ENCODE data around the gene HELZ.

Gene HELZ

GRCh38 chr17:67232441-67232840 is 12.6 kb downstream of the HELZ start:
- no peaks in the 10 kb centered on the region for H3K4me1 ChIP-seq (ENCODE audit: control insufficient read depth, insufficient read depth, low read length)
- no peaks in the 10 kb centered on the region for H3K27me3 ChIP-seq (ENCODE audit: control insufficient read depth, insufficient read depth, low read length, poor library complexity, severe bottlenecking)
- WGBS, 2 experiments, result 92 to 99% methylated on average over 2 of the region's 2 CpGs
- no peaks in the 10 kb centered on the region for H3K9me3 ChIP-seq (ENCODE audit: control insufficient read depth, low read length)
- no peak overlapping the region for H3K4me3 ChIP-seq (ENCODE audit: insufficient read depth, low read depth, low read length)
- peaks cover 8% of the 10 kb centered on the region for H3K36me3 ChIP-seq (ENCODE audit: control insufficient read depth, insufficient read depth, low read length)
- H3K27ac ChIP-seq (ENCODE audit: insufficient read depth, low read depth, low read length, poor library complexity, severe bottlenecking), result no peak overlapping the region

- Histone ChIP-seq H3K27me3 (ENCODE audit: control insufficient read depth, insufficient read depth, low read length, poor library complexity, severe bottlenecking) (no peaks in the 10 kb centered on the region), H3K36me3 (ENCODE audit: control insufficient read depth, insufficient read depth, low read length) (no peaks in the 10 kb centered on the region), H3K27ac (ENCODE audit: insufficient read depth, low read depth, low read length, poor library complexity, severe bottlenecking) (no peak overlapping the region), H3K4me1 (ENCODE audit: control insufficient read depth, insufficient read depth, low read length) (no peaks in the 10 kb centered on the region), H3K4me3 (ENCODE audit: insufficient read depth, low read depth, low read length) (no peak overlapping the region), H3K9me3 (ENCODE audit: control insufficient read depth, low read length) (no peaks in the 10 kb centered on the region)
- WGBS, 2 experiments, result 95 to 96% methylated on average over 4 of the region's 5 CpGs
Measured at GRCh38 chr17:67229109-67229955, 15.7 kb downstream of the HELZ start.

GRCh38 chr17:67227488-67227887 is 17.5 kb downstream of the HELZ start:
- no peaks in the 10 kb centered on the region for H3K4me1 ChIP-seq (ENCODE audit: control insufficient read depth, insufficient read depth, low read length)
- no peak overlapping the region for H3K4me3 ChIP-seq (ENCODE audit: insufficient read depth, low read depth, low read length)
- H3K27ac ChIP-seq (ENCODE audit: insufficient read depth, low read depth, low read length, poor library complexity, severe bottlenecking), result no peak overlapping the region
- no peaks in the 10 kb centered on the region for H3K9me3 ChIP-seq (ENCODE audit: control insufficient read depth, low read length)
- H3K36me3 ChIP-seq (ENCODE audit: control insufficient read depth, insufficient read depth, low read length), result no peaks in the 10 kb centered on the region
- H3K27me3 ChIP-seq (ENCODE audit: control insufficient read depth, insufficient read depth, low read length, poor library complexity, severe bottlenecking), result no peaks in the 10 kb centered on the region

- WGBS, 2 experiments, result 94 to 96% methylated on average over 3 to 4 of the region's 4 CpGs
- no peak overlapping the region for H3K4me3 ChIP-seq (ENCODE audit: insufficient read depth, low read depth, low read length)
Measured at GRCh38 chr17:67225316-67225715, 19.7 kb downstream of the HELZ start.

GRCh38 chr17:67224736-67225135 is 20.3 kb downstream of the HELZ start:
- Histone ChIP-seq H3K9me3 (ENCODE audit: control insufficient read depth, low read length) (no peaks in the 10 kb centered on the region), H3K4me1 (ENCODE audit: control insufficient read depth, insufficient read depth, low read length) (no peaks in the 10 kb centered on the region), H3K27me3 (ENCODE audit: control insufficient read depth, insufficient read depth, low read length, poor library complexity, severe bottlenecking) (no peaks in the 10 kb centered on the region), H3K36me3 (ENCODE audit: control insufficient read depth, insufficient read depth, low read length) (no peaks in the 10 kb centered on the region), H3K27ac (ENCODE audit: insufficient read depth, low read depth, low read length, poor library complexity, severe bottlenecking) (no peak overlapping the region), H3K4me3 (ENCODE audit: insufficient read depth, low read depth, low read length) (no peak overlapping the region)
- WGBS, 2 experiments, result 95 to 96% methylated on average over 9 of the region's 9 CpGs

More at GRCh38 chr17:67225316-67225715, 19.7 kb downstream of the HELZ start:
- H3K9me3 ChIP-seq (ENCODE audit: control insufficient read depth, low read length), result no peaks in the 10 kb centered on the region
- no peaks in the 10 kb centered on the region for H3K27me3 ChIP-seq (ENCODE audit: control insufficient read depth, insufficient read depth, low read length, poor library complexity, severe bottlenecking)
- H3K27ac ChIP-seq (ENCODE audit: insufficient read depth, low read depth, low read length, poor library complexity, severe bottlenecking), result no peak overlapping the region
- no peaks in the 10 kb centered on the region for H3K4me1 ChIP-seq (ENCODE audit: control insufficient read depth, insufficient read depth, low read length)
- H3K36me3 ChIP-seq (ENCODE audit: control insufficient read depth, insufficient read depth, low read length), result no peaks in the 10 kb centered on the region

- Histone ChIP-seq H3K9me3 (ENCODE audit: control insufficient read depth, low read length) (no peaks in the 10 kb centered on the region), H3K27me3 (ENCODE audit: control insufficient read depth, insufficient read depth, low read length, poor library complexity, severe bottlenecking) (no peaks in the 10 kb centered on the region), H3K27ac (ENCODE audit: insufficient read depth, low read depth, low read length, poor library complexity, severe bottlenecking) (no peak overlapping the region), H3K36me3 (ENCODE audit: control insufficient read depth, insufficient read depth, low read length) (no peaks in the 10 kb centered on the region), H3K4me3 (ENCODE audit: insufficient read depth, low read depth, low read length) (no peak overlapping the region), H3K4me1 (ENCODE audit: control insufficient read depth, insufficient read depth, low read length) (no peaks in the 10 kb centered on the region)
- 94% methylated on average over 6 of the region's 6 CpGs for WGBS, 2 experiments
Measured at GRCh38 chr17:67223924-67224323, 21.1 kb downstream of the HELZ start.

GRCh38 chr17:67221062-67221998 is 23.7 kb downstream of the HELZ start:
- H3K27me3 ChIP-seq (ENCODE audit: control insufficient read depth, insufficient read depth, low read length, poor library complexity, severe bottlenecking), result no peaks in the 10 kb centered on the region
- 93 to 95% methylated on average over 5 of the region's 5 CpGs for WGBS, 2 experiments
- no peak overlapping the region for H3K27ac ChIP-seq (ENCODE audit: insufficient read depth, low read depth, low read length, poor library complexity, severe bottlenecking)
- no peak overlapping the region for H3K4me3 ChIP-seq (ENCODE audit: insufficient read depth, low read depth, low read length)
- peaks cover 4% of the 10 kb centered on the region for H3K36me3 ChIP-seq (ENCODE audit: control insufficient read depth, insufficient read depth, low read length)
- no peaks in the 10 kb centered on the region for H3K9me3 ChIP-seq (ENCODE audit: control insufficient read depth, low read length)
- H3K4me1 ChIP-seq (ENCODE audit: control insufficient read depth, insufficient read depth, low read length), result no peaks in the 10 kb centered on the region

GRCh38 chr17:67218385-67218950 is 26.5 kb downstream of the HELZ start:
- H3K27ac ChIP-seq (ENCODE audit: insufficient read depth, low read depth, low read length, poor library complexity, severe bottlenecking), result no peak overlapping the region
- H3K27me3 ChIP-seq (ENCODE audit: control insufficient read depth, insufficient read depth, low read length, poor library complexity, severe bottlenecking), result no peaks in the 10 kb centered on the region
- H3K4me1 ChIP-seq (ENCODE audit: control insufficient read depth, insufficient read depth, low read length), result no peaks in the 10 kb centered on the region
- no peak overlapping the region for H3K4me3 ChIP-seq (ENCODE audit: insufficient read depth, low read depth, low read length)
- WGBS, 2 experiments, result 92 to 95% methylated on average over 4 of the region's 4 CpGs
- H3K36me3 ChIP-seq (ENCODE audit: control insufficient read depth, insufficient read depth, low read length), result peaks cover 15% of the 10 kb centered on the region
- no peaks in the 10 kb centered on the region for H3K9me3 ChIP-seq (ENCODE audit: control insufficient read depth, low read length)

- Histone ChIP-seq H3K4me1 (ENCODE audit: control insufficient read depth, insufficient read depth, low read length) (no peaks in the 10 kb centered on the region), H3K9me3 (ENCODE audit: control insufficient read depth, low read length) (no peaks in the 10 kb centered on the region), H3K36me3 (ENCODE audit: control insufficient read depth, insufficient read depth, low read length) (peaks cover 15% of the 10 kb centered on the region), H3K27ac (ENCODE audit: insufficient read depth, low read depth, low read length, poor library complexity, severe bottlenecking) (no peak overlapping the region), H3K4me3 (ENCODE audit: insufficient read depth, low read depth, low read length) (no peak overlapping the region), H3K27me3 (ENCODE audit: control insufficient read depth, insufficient read depth, low read length, poor library complexity, severe bottlenecking) (no peaks in the 10 kb centered on the region)
- 90 to 92% methylated on average over 4 of the region's 4 CpGs for WGBS, 2 experiments
Measured at GRCh38 chr17:67217446-67217845, 27.6 kb downstream of the HELZ start.
